T-helper 2 cell treated with Interferon-gamma antibody and Interleukin-4, amounts not matched to agents 100 ng/mL and 5 ng/mL, for 36 hours (primary cell): ENCODE results near the gene SDCCAG8. TPM values are rescaled to one million over a fixed set of nuclear protein-coding genes. Genes with fewer than 3 reads are reported as not detected.

Experiments used
- intact Hi-C: fragments of 100-400 bp; cut with micrococcal nuclease; formaldehyde crosslinking; loops from one replicate; pipeline ENCODE4 v1.15.1; 2023
- total RNA-seq: library from RNA; stranded (reverse); gene quantifications from 2 replicates; pipeline ENCODE4 v1.2.3, GENCODE V29; 2022

The SDCCAG8 gene
- total RNA-seq, 1 donor from 2014 or later: 23.7 TPM

DNA sequence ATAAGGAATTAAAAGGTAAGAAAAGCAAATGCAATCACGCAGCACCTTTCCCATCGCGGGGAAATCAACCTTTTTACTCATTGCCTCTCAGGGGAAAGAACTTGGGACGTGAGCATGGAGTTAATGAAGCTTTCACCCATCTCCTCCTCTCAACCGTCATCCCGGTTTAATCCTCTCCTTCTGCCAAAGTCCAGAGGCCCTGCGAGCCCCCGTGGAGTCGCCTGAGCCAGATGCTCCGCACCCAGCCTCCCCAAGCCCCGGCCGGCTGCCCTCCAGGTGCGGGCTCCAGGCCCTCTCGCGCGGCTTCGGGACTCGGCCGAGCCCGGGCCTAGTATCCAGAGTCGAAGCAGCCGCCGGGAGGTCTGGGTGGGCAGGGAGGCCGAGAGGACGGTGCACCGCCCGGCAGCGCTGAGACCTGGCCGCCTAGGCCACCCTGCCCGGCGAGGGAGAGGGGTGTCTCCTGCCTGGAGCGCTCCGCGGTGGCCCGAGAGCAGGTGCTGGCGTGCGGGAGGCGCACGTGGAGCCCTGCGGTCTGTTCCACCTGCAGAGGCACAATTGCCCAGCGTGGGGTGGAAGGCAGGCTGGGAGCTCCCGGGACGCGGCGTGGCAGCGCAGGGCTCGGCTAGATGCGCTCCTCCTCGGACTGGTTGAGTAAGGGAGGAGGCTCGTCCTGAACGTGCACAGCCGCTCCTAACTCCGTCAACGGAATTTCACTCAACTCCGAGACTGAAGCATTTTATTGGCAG is 218.5 kb downstream of the SDCCAG8 start:
- intact Hi-C loops: no loop called here

DNA sequence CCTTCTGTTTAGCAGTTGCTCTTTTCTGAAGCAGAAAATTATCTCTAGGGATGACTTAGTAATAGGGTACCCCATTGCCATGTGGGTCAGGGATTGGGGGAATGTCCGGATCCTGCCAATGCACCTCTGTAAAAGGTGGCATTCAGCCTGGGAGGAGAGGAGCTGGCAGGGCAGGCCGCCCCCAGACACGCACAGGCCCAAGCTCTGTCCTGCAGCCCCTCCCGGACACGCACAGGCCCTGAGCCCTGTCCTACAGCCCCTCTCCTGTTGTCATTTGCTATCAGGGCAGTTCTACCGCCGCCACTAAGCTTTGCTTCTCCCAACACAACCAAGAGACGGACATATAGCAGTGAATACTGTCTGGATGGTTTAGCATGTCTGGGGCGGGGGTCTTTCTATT is 219.1 kb downstream of the SDCCAG8 start:
- intact Hi-C loops: loop anchor here (5.0 kb wide), 1 partner anchor 272 kb away; no protein-coding TSS in a partner anchor

DNA sequence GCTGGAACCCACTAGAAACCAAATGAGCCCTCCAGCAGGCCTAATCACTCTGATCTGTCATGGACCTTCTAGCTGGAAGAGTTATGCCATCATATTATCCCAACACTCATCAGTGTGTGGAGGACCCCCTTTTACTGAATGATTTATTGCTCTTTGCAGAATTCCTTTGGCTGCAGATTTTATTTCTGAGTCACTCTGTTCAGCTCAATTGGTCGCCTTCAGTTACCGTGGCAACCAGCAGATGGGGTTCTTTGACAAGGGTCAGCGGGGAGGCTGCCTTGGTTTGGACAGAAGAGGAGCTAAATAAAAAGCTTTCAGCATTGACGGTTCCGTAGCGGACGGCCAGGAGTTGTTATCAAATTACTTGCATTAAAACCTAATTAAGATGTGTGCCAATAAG is 220.1 kb downstream of the SDCCAG8 start:
- intact Hi-C loops: loop anchor here (5.0 kb wide), 1 partner anchor 271 kb away; no protein-coding TSS in a partner anchor

DNA sequence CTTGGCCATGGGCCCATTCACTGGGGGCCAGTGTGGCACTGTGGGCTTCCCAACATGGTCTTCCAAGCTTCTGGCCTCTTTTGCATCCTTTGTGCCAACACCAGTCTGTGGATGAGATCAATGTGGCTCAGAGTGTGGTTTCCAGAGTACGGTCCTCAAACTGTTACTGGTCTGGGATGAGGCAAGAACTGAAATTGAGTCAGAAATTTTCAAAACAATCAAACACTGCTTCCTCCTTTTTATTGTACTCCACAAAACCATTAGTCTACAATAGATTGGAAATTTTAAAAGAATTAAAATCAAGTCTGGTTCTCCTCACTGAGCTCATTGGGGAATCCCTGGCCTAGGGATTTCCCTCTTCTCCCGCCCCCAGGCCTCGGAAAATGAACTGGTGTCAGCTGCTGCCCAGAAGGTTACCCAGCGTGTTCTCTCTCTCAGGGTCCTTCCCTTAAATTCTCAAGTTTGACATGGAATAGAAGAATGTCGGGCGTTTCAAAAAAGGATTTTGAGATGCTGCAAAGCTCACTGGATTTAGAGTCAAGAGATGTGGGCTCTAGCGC is 222.0 kb downstream of the SDCCAG8 start:
- intact Hi-C loops: loop anchor here (5.0 kb wide), 1 partner anchor 269 kb away; no protein-coding TSS in a partner anchor

DNA sequence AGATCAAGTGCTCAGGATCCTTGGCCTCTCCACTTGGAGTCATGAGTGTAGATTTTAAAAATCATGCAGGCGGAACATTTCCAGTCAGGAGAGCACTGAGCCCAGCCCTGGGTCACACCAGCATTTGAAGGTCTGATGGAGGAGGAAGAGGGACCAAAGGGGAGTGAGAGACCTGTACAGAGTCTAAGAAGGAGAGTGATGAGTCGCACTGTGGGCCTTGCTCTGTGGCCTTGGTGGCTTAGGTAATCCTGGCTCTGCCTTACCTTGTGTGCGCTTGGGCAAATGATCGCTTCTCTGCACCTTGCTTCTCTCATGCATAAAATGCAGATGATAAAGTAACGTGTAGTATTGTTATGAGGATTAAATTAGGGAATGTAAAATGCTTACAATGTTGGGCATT is 225.3 kb downstream of the SDCCAG8 start:
- intact Hi-C loops: no loop called here

DNA sequence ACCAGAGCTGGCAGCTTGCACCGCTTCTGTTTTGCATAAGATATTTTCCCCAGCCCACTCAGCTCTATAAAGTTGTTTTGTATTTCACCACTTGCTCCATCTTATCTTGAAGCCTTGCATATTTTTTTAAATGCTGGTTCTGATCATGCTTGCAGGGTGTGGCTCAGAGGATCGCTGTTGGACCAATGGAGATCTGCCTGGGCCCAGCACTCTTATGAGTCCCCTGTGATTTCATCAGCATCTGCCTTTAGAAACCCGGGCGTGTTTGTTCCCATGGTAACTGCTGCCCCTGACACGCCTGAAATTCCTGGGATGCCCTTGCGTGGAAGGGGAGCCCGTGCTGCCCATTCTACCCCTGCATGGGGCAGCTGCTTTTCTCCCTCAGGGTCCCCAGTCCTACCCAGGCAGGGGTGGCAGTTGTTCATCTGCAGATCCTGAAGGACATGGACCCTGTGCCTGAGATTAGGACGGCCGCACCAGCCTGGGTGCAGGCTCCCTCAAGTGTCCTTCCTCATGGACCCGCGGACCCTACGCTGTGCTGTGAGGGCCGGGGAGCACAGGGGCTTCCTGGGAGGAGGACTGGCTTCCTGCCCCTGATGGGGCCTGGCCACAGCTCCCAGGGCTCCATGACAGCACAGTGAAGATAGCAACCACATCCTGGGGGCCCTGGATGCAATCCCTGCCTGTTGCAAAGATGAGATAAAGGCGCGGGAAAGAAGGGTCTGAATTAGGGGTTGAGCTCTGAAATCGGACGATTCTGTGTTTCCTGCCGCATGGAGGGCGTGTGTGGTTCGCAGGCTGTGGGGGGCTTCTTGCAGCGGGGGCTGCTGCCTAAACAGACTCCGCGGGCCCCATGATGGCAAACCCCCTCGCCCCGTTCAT is 226.5 kb downstream of the SDCCAG8 start:
- intact Hi-C loops: no loop called here

DNA sequence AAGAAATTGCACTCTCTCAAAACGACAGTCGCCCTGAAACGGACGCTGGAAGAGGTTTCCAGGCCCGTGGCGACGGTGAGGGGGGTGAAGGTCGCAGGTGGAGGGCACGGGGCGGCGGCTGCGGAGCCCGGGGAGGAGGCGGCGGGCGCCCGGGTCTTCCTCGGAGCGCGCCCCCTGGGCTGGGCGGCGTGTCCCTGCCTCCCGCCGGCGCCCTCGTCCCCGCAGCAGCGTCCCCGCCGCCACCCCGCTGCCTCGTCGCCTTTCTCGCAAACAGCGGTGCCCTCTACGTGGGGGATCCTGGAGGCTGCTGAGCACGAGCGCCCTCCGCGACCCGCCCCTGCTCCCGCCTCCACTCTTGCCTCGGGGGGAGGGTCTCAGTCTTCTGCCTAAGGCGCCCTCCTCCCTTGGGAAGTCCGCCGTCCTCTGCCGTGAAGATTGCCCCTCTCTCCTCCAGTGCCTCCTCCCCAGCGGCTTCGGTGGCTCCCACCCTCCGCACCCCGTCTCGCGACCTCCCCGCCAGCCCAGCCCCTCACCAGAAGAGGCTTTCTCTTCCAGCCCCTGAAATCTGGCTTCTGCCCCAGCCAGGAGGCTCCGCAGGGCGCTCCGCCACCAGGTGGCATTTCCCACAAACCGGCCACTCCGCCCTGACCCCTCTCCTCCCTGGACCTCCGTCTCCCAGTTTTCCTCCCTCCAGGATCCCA is 227.4 kb downstream of the SDCCAG8 start:
- intact Hi-C loops: no loop called here

DNA sequence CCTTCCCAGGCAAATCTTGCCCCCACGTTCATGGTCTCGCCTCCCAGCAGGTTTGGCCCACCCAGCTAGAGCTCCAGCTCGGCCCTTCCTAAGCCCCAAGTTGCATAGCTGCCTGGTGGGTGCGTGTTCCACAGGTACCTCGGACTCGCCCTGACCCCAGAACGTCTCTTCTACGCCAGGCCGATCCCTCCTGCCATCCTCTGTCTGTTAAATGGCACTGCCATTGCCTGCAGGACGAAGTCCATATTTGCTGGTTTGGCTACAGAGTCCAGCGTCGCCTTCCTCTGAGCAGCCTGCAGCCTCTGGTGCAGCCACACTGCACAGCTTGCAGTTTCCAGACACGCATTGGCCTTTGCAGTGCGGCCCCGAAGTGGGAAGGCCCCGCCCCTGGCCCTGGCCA is 228.1 kb downstream of the SDCCAG8 start:
- intact Hi-C loops: no loop called here

DNA sequence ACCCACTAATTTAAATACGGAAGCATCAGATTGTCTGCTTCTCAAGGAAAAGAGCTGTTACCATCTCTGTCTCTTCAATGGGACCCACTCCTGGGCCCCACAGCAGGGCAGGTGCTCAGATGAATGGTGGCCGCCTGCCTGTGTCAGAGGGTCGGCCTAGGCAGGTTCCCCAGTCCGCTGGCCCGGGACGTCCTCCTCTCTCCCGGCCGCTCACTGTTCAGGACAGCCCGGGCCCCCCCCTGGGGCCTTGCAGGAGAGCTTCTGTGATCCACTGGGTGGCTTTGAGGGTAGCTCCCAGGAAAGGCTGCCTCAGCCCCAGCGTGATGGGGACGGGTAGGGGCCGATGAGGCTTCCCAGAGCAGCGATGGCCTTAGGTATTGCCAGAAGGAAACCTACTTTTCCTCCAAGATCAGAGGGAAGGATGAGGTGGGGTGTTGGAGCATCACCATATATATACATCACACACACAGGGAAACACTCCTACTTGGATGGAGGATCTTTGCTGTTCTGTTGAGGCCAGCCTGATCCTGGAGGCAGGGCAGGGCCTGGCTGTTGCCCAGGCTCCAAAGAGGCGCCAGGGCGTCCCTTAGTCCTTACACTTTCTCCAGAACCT is 231.3 kb downstream of the SDCCAG8 start:
- intact Hi-C loops: no loop called here

DNA sequence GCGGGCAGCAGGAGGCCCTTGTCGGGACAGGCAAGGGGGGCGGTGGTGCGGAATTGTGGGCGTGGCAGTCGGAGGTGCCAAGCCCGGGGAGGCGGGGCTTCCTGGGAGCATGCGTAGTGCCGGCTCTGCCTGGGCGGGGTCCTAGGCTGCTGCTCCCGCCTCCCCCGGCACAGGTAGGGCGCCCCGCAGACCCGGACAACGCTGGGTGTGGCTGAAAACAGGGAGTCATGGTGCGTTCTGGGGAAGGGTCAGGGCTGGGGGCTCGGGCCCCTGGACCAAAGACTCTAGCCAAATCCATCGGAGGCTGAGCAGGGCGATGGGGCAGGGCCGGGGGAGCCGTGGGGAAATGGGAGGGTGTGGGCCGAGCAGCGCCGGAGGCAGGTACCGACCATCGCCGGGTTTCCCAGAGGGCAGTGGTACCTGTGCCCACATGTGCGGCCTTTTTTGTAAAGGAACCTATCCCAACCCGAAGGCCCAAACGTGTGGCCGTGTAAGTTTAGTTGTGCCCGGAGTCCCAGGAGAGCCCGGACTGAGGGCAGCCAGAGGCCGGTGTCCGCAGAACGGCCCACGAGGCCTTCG is 231.9 kb downstream of the SDCCAG8 start:
- intact Hi-C loops: no loop called here

DNA sequence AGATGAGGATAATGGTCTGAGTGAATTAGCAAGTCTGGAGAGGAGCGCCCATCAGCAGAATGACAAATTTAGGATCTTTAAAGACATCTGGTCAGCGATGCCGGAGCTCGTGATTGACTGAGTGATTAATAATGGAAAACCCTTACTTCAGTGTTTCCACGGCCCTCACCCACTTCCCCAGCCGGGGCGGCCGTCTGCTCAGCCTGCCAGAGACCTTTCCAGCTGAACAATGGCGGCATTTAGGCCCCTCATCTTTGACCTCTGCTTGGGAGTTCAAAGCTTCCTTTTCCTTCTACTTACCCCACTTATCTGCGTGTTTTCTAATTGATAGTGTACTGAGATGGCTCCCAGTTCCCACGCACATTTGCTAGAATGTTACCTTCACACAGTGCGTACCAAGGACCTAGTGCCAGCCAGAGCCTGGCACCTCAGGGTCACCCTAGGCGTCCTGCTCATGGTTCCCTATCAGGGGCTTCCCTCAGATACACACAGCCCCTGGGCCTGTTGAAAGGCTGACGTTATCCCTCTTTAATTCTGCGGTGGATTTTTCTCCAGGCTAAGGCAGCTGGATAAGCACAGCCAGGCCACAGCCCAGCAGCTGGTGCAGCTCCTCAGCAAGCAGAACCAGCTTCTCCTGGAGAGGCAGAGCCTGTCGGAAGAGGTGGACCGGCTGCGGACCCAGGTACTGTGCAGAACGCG is 232.8 kb downstream of the SDCCAG8 start:
- intact Hi-C loops: no loop called here

DNA sequence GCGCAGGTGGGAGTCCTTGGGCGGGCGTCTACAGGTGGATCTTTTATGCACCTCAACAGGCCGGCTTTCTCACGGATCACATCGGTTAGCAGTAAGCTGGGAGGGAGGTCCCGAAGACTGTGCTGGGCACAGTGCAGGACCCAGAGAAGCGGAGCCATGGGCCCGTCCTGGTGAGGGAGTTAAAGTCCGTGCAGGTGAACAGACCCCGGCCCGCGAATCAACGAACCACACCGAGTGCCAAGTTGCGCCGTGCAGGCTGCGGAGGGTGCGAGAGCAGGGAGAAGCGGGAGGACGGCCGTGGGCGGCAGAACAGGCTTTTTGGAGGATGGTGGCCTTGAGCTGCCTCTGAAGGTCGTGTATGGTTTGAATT is 233.3 kb downstream of the SDCCAG8 start:
- intact Hi-C loops: no loop called here

DNA sequence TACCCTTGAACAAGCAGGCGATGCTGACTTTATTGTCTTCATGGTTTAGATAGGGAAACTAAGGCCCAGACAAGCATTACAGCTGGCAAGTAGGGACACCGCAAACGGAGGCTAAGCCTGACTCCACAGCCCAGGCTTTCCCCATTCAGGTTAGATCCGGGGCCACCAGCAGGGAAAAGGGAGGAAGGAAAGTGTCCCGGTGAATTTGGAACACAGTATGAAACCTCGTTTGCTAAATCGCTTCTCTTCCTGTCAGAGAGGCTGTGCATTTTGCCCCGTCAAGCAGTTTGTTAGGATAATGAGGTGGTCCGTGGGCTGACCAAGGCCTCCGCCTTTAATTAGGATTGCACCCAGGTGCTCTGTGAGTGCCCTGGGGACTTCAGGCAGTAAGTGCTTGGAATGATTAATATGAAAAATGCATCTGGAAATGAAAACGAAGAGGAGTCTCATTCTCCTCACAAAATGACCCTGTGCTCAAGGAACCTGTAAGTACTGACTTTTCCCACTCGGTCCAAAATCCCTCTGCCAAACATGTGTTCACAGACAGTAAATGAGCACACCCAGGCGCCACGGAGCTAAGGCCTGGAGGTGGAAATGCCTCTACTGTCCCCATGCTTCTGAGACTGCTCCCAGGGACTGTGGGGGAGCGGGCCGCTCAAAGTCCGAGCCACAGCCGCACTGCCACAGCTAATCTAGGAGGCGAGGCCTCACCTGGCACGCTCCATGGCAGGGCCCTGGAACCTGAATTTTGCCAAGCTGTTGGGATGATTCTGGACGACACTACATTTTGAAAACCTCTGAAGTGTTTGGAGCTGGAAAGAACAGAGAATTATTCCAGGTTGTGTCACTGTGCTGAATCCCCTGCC is 234.1 kb downstream of the SDCCAG8 start:
- intact Hi-C loops: no loop called here

DNA sequence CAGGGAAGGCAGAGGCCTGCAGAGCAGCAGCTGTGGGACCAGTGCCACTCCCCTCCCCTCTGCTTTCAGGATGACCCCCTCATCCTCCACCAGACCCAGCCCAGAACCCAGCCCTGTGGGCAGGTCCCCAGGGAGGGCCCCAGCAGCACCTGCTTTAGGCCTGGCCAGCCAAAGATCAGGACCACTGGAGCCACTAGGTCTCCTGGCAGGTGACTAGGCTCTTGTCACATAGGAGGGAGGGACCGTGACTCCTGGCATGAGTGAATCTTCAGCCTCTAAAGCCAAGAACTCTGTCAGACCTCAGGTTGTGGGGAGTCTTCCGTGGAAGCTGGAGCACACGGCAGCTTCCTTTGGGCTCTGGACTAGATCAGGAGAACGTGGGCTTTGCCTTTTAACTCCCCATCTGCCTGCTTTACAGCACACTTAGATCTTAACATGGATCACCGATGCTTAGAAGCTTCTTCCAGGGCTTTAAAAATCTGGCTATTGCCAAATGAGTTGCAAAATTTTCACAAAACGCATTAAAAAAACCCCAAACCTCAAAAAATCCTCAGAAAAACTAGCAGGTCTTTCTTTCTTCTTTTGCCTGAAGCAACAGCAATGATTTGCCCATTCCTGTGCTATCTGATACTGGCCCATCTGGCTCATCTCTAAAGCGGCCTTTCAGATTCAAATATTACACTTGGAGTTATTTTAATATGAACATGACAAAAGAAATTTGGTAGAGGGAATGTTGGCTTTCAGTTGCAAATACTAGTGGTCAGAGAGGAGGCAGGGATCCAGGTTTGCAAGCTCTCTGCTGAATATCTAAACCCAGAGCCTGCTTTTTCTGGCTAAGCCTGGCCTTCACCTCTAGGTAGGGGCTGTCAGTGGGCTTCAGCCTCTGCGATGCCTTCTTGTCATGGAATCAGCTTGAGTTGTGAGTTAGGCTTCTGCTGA is 235.2 kb downstream of the SDCCAG8 start:
- intact Hi-C loops: no loop called here

DNA sequence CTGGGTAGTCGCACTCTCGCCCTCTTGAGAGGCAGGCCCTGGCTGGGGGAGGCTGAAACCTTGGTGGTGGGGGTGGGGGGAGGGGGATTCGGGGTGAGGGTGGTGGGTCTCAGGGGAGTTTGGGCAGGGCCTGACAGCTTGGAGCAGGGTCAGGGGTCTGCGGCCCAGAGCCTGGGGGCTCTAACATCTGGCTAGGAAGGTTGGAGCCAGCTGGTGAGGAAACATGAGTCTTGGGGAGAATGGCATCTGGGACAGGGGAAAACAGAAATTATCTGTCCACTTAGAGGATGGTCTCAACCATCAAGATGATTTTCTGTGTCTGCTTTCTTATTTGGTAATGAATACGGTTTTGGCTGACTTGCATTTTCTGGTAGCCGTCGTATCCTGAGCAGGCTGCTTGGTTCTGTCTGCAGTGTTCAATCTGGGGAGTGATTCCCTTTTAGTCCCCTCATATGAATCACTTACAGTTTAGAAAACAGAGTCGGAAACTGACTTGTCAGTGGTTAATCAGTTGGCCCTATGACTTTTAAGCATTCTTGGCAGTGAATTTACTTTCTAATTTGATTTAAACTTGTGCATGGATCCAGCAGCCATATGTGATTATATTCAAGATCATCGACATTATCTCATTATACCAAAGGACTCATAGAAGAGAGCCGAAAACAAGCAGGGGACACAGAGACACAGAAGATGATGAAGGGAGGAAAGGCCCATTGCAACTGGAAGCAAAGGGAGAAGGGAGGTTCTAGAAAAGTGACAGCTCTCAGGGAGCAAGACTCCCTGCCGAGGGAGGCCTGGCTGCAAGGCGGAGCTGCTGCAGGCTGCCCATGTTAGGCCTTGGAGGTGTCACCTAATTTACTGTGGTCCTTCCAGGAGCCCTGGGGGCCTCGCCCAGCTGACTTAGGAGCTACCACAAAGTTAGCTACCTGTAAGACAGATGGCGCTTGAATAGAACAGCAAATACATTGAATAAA is 237.6 kb downstream of the SDCCAG8 start:
- intact Hi-C loops: no loop called here

DNA sequence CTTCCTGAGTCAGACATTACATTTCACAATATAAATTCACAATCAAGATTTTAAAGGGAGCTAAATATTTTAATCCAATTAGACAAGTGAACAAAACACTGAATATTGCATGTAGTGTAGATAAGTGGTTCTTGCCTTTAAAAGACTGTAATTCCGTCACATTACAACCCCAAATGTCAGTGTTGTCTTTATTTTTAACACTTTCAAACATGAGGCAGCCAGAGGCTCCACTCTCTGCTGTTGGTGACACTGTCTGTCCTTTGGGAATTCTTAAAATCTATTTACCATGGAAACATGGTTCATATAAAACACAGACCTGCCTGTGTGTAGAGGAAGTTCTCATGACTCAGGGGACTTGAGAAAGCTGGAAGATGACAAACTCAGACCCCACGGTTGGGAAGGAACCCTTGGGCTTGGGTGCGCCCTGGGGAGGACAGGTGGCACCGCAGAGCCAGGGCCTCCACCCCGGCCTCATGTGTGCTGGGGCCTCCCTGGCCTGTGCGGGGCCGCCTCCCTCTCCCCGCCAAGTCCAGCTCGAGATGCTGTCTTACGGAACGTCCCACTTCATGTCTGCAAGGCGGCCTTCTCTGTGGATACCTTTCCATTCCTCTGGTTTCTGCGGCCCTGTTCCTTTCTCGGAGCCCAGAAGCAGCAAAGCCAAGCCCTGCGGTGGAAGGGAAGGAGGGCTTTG is 239.0 kb downstream of the SDCCAG8 start:
- intact Hi-C loops: no loop called here
